ENCODE data around the gene CFAP77.

Gene CFAP77

GRCh38 chr9:132451276-132451675 is 41.3 kb downstream of the CFAP77 start:
- no peak for DNase-seq (ENCODE audit: low read depth in 3 of 3)

DNA sequence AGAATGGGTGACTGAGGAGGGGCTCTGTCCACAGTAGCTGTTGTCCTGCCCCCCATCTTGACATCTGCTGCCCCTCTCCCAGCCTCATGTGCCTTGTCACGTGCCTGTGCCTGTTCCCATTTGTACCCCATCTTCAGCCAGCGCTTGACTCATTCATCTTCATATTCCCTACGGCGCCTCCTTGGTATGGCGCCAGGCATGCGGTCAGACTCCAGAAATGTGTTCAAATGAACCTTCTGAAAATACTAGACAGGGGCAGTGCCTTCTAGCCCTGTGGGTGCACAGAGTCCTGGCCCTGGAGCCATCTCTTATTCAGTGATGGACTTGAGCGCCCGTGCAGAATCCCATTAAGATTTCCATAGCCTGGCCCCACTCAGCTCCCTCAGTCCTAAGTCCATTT is 46.2 kb downstream of the CFAP77 start:
- no peak for DNase-seq (ENCODE audit: low read depth in 3 of 3)

DNA sequence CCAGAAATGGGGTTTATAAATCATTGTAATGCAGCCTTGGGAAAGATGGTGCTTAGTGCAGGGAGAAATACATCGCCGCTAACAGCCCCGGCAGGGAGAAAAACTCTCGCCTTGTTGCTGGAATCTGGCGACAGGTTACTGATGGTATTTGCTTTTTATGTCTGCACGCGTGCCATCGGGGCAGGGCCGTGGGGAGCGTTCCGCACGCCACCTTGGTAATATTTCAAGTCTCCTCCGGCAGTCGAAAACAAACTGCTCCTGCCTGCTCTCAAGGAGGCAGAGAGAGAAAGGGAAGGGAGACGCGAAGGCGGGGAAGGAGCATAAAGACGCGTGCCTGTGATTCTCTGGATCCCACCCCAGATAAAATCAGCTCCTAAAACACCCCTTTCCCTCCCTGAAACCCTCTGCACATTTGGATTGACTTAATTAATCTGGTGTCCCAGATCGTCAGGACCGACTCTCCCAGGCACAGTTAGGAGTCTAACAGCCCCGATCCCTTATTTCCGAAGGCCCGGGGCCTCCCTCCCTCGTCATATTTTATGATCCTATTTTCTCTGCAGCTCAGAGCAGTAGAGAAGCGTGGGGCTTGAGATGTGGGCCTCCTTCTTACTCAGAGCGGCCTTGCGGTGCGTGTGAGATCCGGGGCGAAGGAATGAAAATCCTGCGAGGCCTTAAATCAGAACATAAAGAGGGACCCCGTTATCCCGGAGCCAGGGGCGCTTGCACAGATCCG is 47.7 kb downstream of the CFAP77 start:
- DNase-seq (ENCODE audit: low read depth in 3 of 3): no peak

- DNase-seq (ENCODE audit: low read depth in 3 of 3): no peak
Observed at GRCh38 chr9:132458432-132458831, 48.4 kb downstream of the CFAP77 start.

- DNase-seq (ENCODE audit: low read depth in 3 of 3): no peak
Observed at GRCh38 chr9:132459661-132460060, 49.6 kb downstream of the CFAP77 start.

DNA sequence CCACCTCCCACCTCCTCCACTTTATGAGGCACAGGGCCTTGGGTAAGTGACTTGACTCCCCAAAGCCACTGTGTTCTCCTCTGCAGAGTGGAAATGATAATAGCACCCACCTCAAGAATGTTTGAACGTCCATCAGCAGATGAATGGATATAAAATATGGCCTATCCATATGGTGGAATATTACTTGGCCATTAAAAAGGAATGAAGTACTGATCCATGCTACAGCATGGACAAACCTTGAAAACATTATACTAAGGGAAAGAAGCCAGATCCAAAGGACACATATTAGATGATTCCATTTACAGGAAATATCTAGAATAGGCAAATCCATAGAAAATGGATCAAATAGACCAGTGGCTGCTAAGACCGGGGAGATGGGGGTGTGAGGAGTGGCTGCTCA is 50.2 kb downstream of the CFAP77 start:
- DNase-seq (ENCODE audit: low read depth in 3 of 3): no peak

- no peak for DNase-seq (ENCODE audit: low read depth in 3 of 3)
Observed at GRCh38 chr9:132461281-132461896, 51.4 kb downstream of the CFAP77 start.

DNA sequence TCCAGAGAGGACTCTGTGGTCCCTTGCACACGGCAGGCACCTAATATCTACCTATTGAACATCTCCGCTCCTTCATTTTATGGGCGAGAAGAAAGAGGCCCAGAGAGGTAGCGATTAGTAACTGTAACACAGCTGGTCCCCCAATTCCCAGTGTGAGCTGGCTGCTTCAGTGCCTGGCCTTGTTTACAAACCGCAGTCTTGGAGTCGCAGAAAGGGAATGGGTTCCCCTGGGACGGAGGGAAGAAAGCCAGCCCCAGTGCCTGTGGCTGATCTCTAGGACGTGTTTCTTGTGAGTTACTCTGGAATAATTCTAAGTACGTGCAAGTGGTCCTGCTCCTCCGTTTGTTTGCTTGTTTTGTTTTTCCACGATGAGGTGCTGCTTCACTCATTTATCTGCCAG is 52.0 kb downstream of the CFAP77 start:
- DNase-seq (ENCODE audit: low read depth in 3 of 3): no peak

GRCh38 chr9:132464547-132464946 is 54.5 kb downstream of the CFAP77 start:
- no peak for DNase-seq (ENCODE audit: low read depth in 3 of 3)

- DNase-seq (ENCODE audit: low read depth in 3 of 3): no peak
Observed at GRCh38 chr9:132465131-132465635, 55.2 kb downstream of the CFAP77 start.

- no peak for DNase-seq (ENCODE audit: low read depth in 3 of 3)
Observed at GRCh38 chr9:132472199-132472598, 62.2 kb downstream of the CFAP77 start.

GRCh38 chr9:132472599-132472998 is 62.6 kb downstream of the CFAP77 start:
- no peak for DNase-seq (ENCODE audit: low read depth in 3 of 3)

DNA sequence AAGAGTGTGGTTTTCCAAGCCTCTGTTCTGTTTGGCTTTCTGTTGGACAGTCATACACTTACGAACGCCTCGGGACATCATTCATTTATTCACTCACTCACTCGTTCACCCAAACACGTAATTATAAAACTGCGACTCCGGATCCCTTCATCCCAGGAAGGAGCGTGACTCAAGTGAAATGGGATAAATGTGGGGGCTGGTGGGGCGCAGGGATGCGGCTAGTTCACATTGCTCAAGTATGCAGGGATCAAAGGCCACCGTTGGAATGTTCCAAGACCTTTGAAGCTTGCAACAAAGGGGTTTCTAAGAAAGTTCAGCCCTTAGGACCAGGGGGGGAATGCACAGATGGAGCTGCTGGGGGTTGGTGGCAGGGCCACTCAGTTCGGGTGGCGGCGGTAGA is 64.2 kb downstream of the CFAP77 start:
- DNase-seq (ENCODE audit: low read depth in 3 of 3): no peak

- no peak for DNase-seq (ENCODE audit: low read depth in 3 of 3)
Observed at GRCh38 chr9:132478353-132479050, 68.5 kb downstream of the CFAP77 start.

- no peak for DNase-seq (ENCODE audit: low read depth in 3 of 3)
Observed at GRCh38 chr9:132479733-132480132, 69.7 kb downstream of the CFAP77 start.

DNA sequence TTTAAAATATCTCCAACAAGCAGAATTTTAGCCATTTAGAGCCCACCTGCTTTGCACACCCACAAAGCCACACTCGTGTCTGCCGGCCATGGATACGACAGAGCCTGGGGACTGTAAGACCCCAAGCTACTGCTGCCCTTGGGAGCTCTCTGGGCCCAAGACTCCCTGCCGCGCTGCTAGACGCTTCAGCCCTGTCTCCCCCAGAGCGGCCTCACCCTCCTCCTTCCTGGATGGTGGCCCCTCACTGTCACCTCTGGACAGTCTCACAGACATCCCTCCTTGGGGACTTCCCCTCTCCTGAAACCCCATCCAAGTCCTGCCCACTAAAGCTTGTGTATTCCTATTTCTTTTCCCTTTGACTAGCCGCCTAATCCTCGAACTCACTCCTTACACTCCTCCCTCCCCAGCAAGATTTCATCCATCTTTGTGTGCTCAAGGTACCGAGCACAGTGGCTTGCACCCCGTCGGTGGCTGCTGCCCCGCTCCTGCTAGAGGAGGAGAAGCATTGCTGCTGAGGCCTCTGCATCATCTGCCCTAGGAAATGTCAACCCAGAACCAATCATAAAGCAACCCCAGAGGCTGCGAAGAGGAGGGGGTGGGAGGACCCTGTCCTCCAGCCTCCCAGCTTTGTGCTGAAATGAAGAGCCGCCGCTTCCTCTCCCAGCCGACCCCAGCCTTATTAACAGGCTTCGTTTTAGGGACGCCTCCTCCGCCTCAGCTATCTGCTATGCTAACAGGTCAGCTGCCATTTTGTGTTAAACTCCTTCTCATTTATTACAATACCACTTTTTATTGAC is 71.2 kb downstream of the CFAP77 start:
- DNase-seq (ENCODE audit: low read depth in 3 of 3): no peak

DNA sequence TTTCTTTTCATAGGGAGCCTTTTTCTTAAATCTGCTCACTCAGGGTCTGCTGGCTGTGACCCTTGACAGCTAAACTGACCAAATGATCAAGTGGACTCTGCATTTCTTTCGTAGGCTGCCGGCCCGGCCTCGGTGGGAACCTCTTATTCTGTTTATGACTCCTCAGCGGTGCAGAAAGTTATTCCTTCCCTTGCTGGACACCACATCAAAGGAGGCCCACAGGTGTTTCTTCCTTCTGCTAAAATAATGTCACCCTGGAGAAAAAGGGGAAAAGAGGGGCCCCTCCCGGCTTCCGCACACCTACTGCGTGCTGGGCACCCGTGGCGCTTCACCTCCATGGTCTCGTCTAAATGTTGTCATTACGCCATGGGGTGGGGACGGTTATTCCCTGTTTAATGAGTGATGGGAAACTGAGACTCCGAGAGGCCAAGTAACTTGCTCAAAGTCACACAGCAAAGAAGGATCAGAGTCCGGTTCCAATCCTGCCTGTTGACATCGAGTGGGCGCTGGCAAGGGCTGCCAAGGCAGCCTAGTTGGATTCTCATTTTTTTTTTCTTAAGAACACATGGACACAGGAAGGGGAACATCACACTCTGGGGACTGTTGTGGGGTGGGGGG is 72.3 kb downstream of the CFAP77 start:
- DNase-seq (ENCODE audit: low read depth in 3 of 3): no peak

- no peak for DNase-seq (ENCODE audit: low read depth in 3 of 3)
Observed at GRCh38 chr9:132485393-132485792, 75.4 kb downstream of the CFAP77 start.

DNA sequence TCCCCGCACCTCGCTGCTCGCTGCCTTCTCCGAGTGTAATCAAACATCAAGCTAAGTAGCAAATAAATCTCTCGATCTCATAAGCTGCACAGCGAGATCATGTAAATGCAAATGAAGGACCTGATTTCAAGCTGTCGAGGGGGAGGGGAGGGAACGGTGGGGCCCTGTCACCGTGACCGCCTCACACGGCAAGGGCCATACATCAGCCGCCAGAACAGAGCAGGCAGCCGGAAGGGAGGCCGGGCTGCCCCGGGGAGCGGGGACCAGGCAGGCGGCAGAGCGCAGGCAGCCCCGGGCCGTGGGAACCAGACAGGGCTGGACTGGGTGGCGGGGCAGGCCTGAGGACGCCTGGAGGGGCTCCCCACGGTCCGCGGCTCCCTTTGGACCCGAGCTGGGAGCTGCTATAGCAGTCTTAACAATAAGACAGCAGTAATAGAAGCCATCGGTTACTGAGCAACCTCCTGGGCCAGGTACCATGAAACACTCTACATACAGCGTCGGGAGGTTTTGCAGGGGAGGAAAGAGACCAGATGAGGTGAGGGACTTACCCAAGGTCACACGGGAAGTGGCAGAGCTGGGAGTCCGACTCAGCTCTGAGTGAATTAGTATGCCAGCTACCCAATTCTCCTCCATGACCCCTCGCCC is 76.8 kb downstream of the CFAP77 start:
- DNase-seq (ENCODE audit: low read depth in 3 of 3): peak; percentile 22 to 26 (median 23)

GRCh38 chr9:132487351-132487791 is 77.4 kb downstream of the CFAP77 start:
- DNase-seq (ENCODE audit: low read depth in 3 of 3): no peak

- DNase-seq (ENCODE audit: low read depth in 3 of 3): no peak
Observed at GRCh38 chr9:132487980-132488535, 78.0 kb downstream of the CFAP77 start.

All from stimulated activated CD4-positive, alpha-beta T cell treated with anti-CD3 and anti-CD28 coated beads, TNF-alpha, amount 100 ng/mL, for 48 hours (primary cell).